Measurements from ENCODE around the gene C9orf40. TPM values are rescaled to one million over a fixed set of nuclear protein-coding genes. Genes with fewer than 3 reads are reported as not detected.

Gene C9orf40
- total RNA-seq, 1 donor = 1.1 TPM

DNA sequence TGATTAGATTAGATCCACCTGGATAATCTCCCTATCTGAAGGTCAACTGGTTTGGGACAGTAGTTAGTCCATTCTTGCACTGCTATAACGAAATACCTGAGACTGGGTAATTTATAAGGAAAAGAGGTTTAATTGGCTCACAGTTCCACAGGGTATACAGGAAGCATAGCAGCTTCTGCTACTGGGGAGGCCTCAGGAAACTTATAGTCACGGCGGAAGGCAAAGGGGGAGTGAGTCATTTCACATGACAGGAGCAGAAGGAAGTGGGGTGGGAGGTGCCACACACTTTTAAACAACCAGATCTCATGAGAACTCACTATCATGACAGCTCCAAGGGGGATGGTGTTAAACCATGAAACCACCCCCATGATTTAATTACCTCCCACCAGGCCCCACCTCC is 9.9 kb downstream of the C9orf40 start:
- peak in 2 of 3 donors; percentile 16 to 26 for DNase-seq (ENCODE audit: low read depth in 2 of 3, low spot score in 2 of 3)

DNA sequence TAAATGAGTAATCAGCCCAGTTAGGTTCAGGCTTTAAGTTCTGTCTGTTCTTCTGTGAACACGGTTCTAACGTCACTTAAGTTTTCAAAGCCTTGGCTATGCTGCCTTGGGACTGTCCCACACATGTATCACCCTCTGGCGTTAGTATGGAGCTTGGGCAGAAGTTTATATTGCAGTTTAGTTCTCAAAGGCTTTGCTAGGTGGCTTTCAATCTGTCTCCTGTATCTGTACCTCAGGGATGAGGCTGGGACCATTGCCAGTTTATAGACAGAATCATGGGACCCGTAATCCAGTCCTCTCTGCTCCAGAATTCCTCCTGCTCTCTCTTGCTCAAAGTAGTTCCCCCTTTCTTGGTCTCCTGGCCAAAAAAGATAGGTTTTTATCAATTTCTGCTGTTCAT is 12.1 kb downstream of the C9orf40 start:
- peak in 1 of 3 donors; percentile 11 for DNase-seq (ENCODE audit: low read depth in 2 of 3, low spot score in 2 of 3)

DNA sequence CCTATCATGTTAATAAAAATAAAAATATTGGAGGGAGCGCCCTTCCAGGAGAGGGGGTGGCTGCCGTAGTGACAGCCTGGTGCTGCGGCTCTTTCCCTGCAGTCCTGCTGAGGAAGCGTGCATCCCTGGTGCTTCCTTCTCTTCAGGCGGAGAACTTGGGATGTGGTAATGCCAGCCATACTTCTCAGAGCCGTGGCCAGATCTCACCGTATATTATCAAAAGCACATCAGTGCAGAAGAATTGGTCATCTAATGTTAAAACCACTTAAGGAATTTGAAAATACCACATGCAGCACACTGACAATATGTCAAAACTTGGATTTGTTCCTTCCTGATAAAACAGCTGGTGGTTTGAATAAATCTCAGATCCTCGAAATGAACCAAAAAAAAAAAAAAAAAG is 17.7 kb downstream of the C9orf40 start:
- DNase-seq (ENCODE audit: low read depth in 2 of 3, low spot score in 2 of 3) = no peak

DNA sequence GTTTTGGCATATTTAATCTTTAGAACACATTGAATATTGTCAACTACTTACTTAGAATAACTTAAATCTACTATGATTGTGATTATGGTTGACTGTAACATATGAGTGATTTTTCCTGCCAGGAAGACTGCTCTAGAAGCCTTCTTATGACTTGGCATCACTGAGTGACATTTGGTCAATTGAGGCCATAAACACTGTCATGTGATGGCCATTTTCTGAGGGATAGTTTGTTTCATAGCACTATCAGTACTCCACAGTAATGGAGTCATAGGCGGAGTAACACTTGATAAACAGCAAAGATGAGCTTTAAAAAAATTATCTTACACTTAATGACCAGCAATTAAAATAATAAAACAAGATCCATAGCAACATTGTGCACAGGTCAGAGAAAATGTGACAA is 31.0 kb downstream of the C9orf40 start:
- DNase-seq (ENCODE audit: low read depth in 2 of 3, low spot score in 2 of 3) = no peak

DNA sequence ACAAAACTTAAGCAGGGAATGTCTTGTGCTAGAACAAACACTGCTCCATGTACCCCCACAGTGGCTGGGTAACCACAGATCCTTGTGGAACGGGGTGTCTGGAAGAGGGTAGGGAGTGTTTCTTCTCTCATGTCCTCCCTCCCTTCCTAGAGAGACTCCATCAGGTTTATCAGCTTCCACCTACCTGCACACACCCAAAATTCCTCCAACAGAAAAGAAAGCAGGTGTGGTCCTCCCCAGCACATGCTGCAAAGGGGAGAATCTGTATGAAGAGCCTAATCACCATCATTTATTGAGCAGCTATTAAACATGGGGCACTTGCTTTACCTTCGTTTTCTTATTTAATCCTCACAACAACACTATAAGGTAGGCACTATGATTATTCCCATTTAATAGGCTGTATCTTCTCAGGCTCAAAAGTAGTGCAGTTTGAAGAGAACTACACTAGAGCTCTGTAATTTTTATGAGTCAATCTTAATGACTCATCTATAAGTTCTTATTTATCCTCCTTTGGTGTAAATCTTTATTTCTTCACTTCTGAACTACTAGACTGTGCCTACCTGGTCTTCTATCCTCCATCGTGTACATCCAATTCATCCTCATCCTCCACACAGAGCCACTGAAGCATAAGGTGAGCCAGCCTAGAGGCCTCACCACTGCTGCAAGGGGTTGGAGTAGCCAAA is 31.6 kb downstream of the C9orf40 start:
- DNase-seq (ENCODE audit: low read depth in 2 of 3, low spot score in 2 of 3) = no peak

DNA sequence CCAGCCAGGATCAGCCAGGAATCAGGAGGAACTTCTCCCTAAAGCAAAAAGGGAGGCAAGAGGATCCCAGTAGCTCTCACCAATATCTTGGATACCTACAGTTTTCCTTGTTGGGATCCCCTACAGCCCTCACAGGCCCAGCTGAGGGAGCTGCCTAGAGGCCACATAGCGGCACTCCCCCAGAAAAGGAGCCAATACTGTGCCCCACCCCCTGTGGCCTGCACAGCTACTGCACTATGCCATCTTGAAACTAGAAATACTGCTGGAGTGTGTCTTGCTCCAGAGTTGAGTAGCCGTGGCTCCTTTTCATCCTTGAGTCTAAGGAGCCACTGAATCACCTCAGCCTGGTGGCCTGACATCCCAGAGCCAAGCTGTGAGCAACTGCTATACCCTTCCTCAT is 42.7 kb downstream of the C9orf40 start:
- no peak for DNase-seq (ENCODE audit: low read depth in 2 of 3, low spot score in 2 of 3)

DNA sequence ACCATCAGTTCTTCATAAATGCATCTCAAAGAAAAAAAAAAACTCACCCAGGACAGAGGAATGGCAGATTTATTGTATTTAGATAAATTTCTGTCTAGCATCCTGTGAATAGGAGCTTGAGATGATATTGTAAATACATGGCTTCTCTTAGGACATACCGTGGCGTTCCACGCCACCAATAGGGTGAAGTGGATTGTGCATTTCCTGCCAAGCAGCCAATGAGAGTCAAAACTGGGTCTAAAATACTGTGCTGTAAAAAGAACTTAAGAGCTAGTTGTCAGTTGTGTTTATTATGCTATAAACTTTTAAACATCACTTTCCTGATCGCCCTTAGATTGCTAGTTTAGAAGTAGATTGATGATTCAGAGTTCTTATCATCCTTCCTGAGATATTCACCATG is 44.0 kb downstream of the C9orf40 start:
- DNase-seq (ENCODE audit: low read depth in 2 of 3, low spot score in 2 of 3) = no peak

DNA sequence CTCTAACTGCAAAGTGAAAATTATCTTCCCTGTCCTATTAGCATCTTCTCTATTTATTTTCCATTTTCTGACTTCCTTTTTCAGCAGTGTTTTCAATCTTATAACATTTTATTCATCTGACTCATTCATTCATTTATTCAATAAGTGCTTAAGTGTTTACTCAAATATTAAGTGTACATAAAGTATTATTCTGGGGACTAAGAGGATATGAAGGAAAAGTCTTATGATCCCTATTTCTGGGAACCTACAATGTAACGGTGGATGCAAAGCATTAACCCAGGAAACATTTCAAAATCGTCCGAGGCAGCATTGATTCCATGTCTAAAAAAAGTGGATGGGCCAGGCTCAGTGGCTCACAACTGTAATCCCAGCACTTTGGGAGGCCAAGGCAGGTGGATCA is 45.6 kb downstream of the C9orf40 start:
- no peak for DNase-seq (ENCODE audit: low read depth in 2 of 3, low spot score in 2 of 3)

DNA sequence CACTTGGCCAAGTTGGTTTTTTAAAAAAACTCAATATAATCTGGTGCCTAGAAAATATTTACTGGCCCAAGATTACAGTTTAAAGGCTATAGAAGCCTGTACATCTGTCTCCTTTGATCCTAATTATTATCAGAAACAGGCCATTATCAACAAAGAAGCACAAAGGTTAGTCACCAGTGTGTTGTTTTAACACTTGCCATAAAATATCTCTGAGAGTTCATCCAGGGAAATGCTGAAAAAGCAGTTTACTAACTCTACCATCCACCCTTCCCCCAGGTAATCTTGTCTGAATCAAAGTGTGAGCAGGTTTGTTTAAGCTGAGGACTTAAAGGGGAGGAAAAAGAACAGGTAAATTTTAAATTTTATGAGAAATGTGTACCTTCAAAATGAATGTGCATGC is 51.7 kb downstream of the C9orf40 start:
- no peak for DNase-seq (ENCODE audit: low read depth in 2 of 3, low spot score in 2 of 3)

Other genes starting within 250 kb of the C9orf40 start
- gene TRPM6, start 65.0 kb downstream of the C9orf40 start, total RNA-seq = under 0.01 TPM
- 21.0 TPM for gene CARNMT1, start 75.4 kb upstream of the C9orf40 start, total RNA-seq
- 3.8 TPM for gene NMRK1, start 135.2 kb upstream of the C9orf40 start, total RNA-seq
- gene OSTF1, start 135.6 kb upstream of the C9orf40 start, total RNA-seq = 18.3 TPM

Measured in hematopoietic multipotent progenitor cell (in vitro differentiated cells).